Breast epithelium (tissue), 3 donors: Measurements from ENCODE around the gene CDK10.

ENCODE experiments used
- POLR2A ChIP-seq: fragments of 450-650 bp; IDR thresholded peaks from one replicate; pipeline ENCODE4 v1.6.1; 2016; ENCODE audit warnings: antibody characterized with exemption, mild to moderate bottlenecking, moderate library complexity
- POLR2AphosphoS5 ChIP-seq, 3 donors: sonication (generic); formaldehyde crosslinking; IDR thresholded peaks; one replicate each; pipeline ENCODE4 v1.6.1; 2017; ENCODE audit warnings: antibody characterized with exemption in 3 of 3
- TF ChIP-seq, protein P1 (sequence below), 3 donors: fragments of 450-650 bp; IDR thresholded peaks; one replicate each; pipeline ENCODE4 v1.5.1; 2016 to 2017; ENCODE audit warnings: antibody characterized with exemption in 3 of 3, mild to moderate bottlenecking in 3 of 3, moderate library complexity in 3 of 3

DNA sequence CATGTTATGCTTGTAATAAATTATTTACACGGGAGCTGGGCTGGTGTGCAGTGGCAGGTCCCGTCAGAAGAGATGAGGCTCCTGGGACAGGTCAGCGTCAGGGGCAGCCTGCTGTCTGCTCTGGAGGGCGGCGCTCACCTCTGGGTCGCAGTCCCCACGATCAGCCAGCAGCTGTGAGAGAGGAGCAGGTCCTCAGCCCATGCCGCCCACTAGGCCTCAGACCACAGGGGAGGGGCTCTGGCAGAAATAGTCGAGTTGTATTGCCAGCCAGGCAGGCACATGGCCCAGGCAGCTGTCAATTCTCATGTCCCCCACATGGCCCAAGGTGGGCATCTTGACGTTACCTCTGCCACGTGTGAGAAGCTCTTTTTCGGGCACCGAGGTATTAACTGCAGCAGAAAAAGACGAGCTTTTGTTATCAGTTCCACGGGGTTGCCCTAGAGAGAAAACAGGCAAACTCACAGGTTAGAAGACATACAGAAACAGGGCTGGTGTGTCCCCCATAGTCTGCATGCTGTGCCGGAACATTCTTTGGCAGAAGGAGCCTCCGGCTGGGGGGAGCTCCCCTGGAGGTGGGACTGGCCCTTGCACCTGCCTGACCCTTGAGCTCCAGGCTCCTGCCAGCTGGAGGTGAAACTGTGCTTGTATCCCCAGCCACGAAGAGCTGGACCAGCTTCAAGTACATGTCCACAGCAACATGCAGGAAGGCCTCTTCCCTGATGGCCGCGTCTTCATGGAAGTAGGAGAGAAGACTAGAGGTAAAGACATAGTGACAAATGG, 52.2 kb downstream of the CDK10 start:
- TF ChIP-seq POLR2A (no peak), POLR2AphosphoS5 (IDR thresholded peaks at IDR 0.05) (no peak)
- TF ChIP-seq, protein P1, sequence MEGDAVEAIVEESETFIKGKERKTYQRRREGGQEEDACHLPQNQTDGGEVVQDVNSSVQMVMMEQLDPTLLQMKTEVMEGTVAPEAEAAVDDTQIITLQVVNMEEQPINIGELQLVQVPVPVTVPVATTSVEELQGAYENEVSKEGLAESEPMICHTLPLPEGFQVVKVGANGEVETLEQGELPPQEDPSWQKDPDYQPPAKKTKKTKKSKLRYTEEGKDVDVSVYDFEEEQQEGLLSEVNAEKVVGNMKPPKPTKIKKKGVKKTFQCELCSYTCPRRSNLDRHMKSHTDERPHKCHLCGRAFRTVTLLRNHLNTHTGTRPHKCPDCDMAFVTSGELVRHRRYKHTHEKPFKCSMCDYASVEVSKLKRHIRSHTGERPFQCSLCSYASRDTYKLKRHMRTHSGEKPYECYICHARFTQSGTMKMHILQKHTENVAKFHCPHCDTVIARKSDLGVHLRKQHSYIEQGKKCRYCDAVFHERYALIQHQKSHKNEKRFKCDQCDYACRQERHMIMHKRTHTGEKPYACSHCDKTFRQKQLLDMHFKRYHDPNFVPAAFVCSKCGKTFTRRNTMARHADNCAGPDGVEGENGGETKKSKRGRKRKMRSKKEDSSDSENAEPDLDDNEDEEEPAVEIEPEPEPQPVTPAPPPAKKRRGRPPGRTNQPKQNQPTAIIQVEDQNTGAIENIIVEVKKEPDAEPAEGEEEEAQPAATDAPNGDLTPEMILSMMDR (IDR thresholded peaks at IDR 0.05) = no peak
